Activated naive CD8-positive, alpha-beta T cell treated with anti-CD3 and anti-CD28 coated beads, Interleukin-2, amount 10 ng/mL, durations not matched to agents 7 days and 5 days (primary cell): ENCODE results near the gene CHAT. TPM values are rescaled to one million over a fixed set of nuclear protein-coding genes. Genes with fewer than 3 reads are reported as not detected.

Source experiments
- ATAC-seq: fragments of 150-1000 bp; cut with Tn5 transposase; one replicate; pipeline ENCODE4 v1.10.0; 2021; ENCODE audit warnings: low read depth, moderate library complexity
- POLR2A ChIA-PET: fragments of 350-600 bp; sonication (Branson Sonifier 250); formaldehyde crosslinking; loops from one replicate; lab custom pipeline; 2021; ENCODE audit warnings: antibody characterized with exemption; lab: Charles Lee
- DNase-seq: peaks from one replicate; pipeline ENCODE4 v3.0.0; 2021
- H3K27ac Mint-ChIP-seq: one replicate; pipeline ENCODE4 v1.8.0; 2022; ENCODE audit warnings: mild to moderate bottlenecking, mixed read lengths
- H3K27me3 Mint-ChIP-seq: one replicate; pipeline ENCODE4 v1.8.0; 2022; ENCODE audit warnings: mild to moderate bottlenecking, moderate library complexity, mixed read lengths
- H3K36me3 Mint-ChIP-seq: one replicate; pipeline ENCODE4 v1.8.0; 2021; ENCODE audit warnings: mild to moderate bottlenecking, mixed read lengths
- H3K4me1 Mint-ChIP-seq: one replicate; pipeline ENCODE4 v1.8.0; 2021; ENCODE audit warnings: mixed read lengths
- H3K4me3 Mint-ChIP-seq: one replicate; pipeline ENCODE4 v1.8.0; 2022; ENCODE audit warnings: mild to moderate bottlenecking, moderate library complexity, mixed read lengths
- H3K9me3 Mint-ChIP-seq: one replicate; pipeline ENCODE4 v1.8.0; 2021; ENCODE audit warnings: mixed read lengths
- total RNA-seq, 2 experiments: library from RNA; stranded (reverse); gene quantifications; one replicate each; pipeline ENCODE4 v1.2.3, GENCODE V29; 2021

Gene CHAT
- total RNA-seq, 2 experiments from 2014 or later = not detected

- POLR2A ChIA-PET = no interaction called here
- no peak for DNase-seq
- Mint-ChIP-seq H3K36me3 (no peaks in the 10 kb centered on the region), H3K9me3 (peaks cover 1% of the 10 kb centered on the region), H3K4me1 (no peaks in the 10 kb centered on the region), H3K4me3 (no peak overlapping the region), H3K27ac (no peak overlapping the region), H3K27me3 (peaks cover 62% of the 10 kb centered on the region)
- ATAC-seq = no peak
Measured at GRCh38 chr10:49689882-49690510, 76.2 kb downstream of the CHAT start.

- no peak overlapping the region for H3K27ac Mint-ChIP-seq
- DNase-seq (no peak), ATAC-seq (no peak)
- H3K36me3 Mint-ChIP-seq = no peaks in the 10 kb centered on the region
- no peak overlapping the region for H3K4me3 Mint-ChIP-seq
- peaks cover 1% of the 10 kb centered on the region for H3K9me3 Mint-ChIP-seq
- H3K27me3 Mint-ChIP-seq = peaks cover 60% of the 10 kb centered on the region
- POLR2A ChIA-PET = no interaction called here
- no peaks in the 10 kb centered on the region for H3K4me1 Mint-ChIP-seq
Measured at GRCh38 chr10:49690698-49691356, 77.0 kb downstream of the CHAT start.

- H3K36me3 Mint-ChIP-seq = no peaks in the 10 kb centered on the region
- no peak overlapping the region for H3K27ac Mint-ChIP-seq
- H3K4me3 Mint-ChIP-seq = no peak overlapping the region
- POLR2A ChIA-PET = no interaction called here
- no peak for DNase-seq
- no peak for ATAC-seq
- peaks cover 1% of the 10 kb centered on the region for H3K9me3 Mint-ChIP-seq
- peaks cover 60% of the 10 kb centered on the region for H3K27me3 Mint-ChIP-seq
- H3K4me1 Mint-ChIP-seq = no peaks in the 10 kb centered on the region
Measured at GRCh38 chr10:49691588-49691987, 77.8 kb downstream of the CHAT start.

- no peak overlapping the region for H3K4me3 Mint-ChIP-seq
- ATAC-seq = no peak
- POLR2A ChIA-PET = no interaction called here
- no peak for DNase-seq
- peaks cover 1% of the 10 kb centered on the region for H3K9me3 Mint-ChIP-seq
- no peaks in the 10 kb centered on the region for H3K4me1 Mint-ChIP-seq
- peaks cover 44% of the 10 kb centered on the region for H3K27me3 Mint-ChIP-seq
- no peaks in the 10 kb centered on the region for H3K36me3 Mint-ChIP-seq
- H3K27ac Mint-ChIP-seq = no peak overlapping the region
Measured at GRCh38 chr10:49694466-49694865, 80.6 kb downstream of the CHAT start.

GRCh38 chr10:49696311-49696710, 82.5 kb downstream of the CHAT start:
- no peaks in the 10 kb centered on the region for H3K4me1 Mint-ChIP-seq
- H3K9me3 Mint-ChIP-seq = no peaks in the 10 kb centered on the region
- DNase-seq = no peak
- no peak overlapping the region for H3K27ac Mint-ChIP-seq
- ATAC-seq = no peak
- peaks cover 26% of the 10 kb centered on the region for H3K27me3 Mint-ChIP-seq
- POLR2A ChIA-PET = no interaction called here
- no peak overlapping the region for H3K4me3 Mint-ChIP-seq
- no peaks in the 10 kb centered on the region for H3K36me3 Mint-ChIP-seq

- Mint-ChIP-seq H3K9me3 (no peaks in the 10 kb centered on the region), H3K27ac (no peak overlapping the region), H3K36me3 (no peaks in the 10 kb centered on the region), H3K4me3 (no peak overlapping the region), H3K4me1 (no peaks in the 10 kb centered on the region), H3K27me3 (peaks cover 10% of the 10 kb centered on the region)
- DNase-seq = no peak
- no peak for ATAC-seq
- POLR2A ChIA-PET = no interaction called here
Measured at GRCh38 chr10:49698679-49699078, 84.8 kb downstream of the CHAT start.

GRCh38 chr10:49700211-49700610, 86.4 kb downstream of the CHAT start:
- H3K27me3 Mint-ChIP-seq = peaks cover 10% of the 10 kb centered on the region
- H3K27ac Mint-ChIP-seq = no peak overlapping the region
- no peak for DNase-seq
- H3K4me1 Mint-ChIP-seq = no peaks in the 10 kb centered on the region
- H3K9me3 Mint-ChIP-seq = peaks cover 2% of the 10 kb centered on the region
- H3K36me3 Mint-ChIP-seq = no peaks in the 10 kb centered on the region
- H3K4me3 Mint-ChIP-seq = no peak overlapping the region
- ATAC-seq = no peak
- POLR2A ChIA-PET = no interaction called here

- Mint-ChIP-seq H3K27me3 (peaks cover 11% of the 10 kb centered on the region), H3K4me3 (no peak overlapping the region), H3K27ac (no peak overlapping the region), H3K4me1 (no peaks in the 10 kb centered on the region), H3K36me3 (no peaks in the 10 kb centered on the region), H3K9me3 (peaks cover 4% of the 10 kb centered on the region)
- no peak for DNase-seq
- POLR2A ChIA-PET = no interaction called here
- ATAC-seq = no peak
Measured at GRCh38 chr10:49700997-49701396, 87.2 kb downstream of the CHAT start.

- Mint-ChIP-seq H3K36me3 (no peaks in the 10 kb centered on the region), H3K4me1 (no peaks in the 10 kb centered on the region), H3K4me3 (no peak overlapping the region), H3K9me3 (peaks cover 4% of the 10 kb centered on the region), H3K27me3 (peaks cover 10% of the 10 kb centered on the region), H3K27ac (no peak overlapping the region)
- ATAC-seq (no peak), DNase-seq (no peak)
- POLR2A ChIA-PET = no interaction called here
Measured at GRCh38 chr10:49707585-49707984, 93.7 kb downstream of the CHAT start.

GRCh38 chr10:49709934-49710333, 96.1 kb downstream of the CHAT start:
- ATAC-seq (no peak), DNase-seq (no peak)
- Mint-ChIP-seq H3K27me3 (peaks cover 9% of the 10 kb centered on the region), H3K9me3 (peaks cover 5% of the 10 kb centered on the region), H3K36me3 (no peaks in the 10 kb centered on the region), H3K27ac (no peak overlapping the region), H3K4me3 (no peak overlapping the region), H3K4me1 (no peaks in the 10 kb centered on the region)
- POLR2A ChIA-PET = no interaction called here

- DNase-seq = no peak
- H3K4me1 Mint-ChIP-seq = no peaks in the 10 kb centered on the region
- H3K36me3 Mint-ChIP-seq = no peaks in the 10 kb centered on the region
- ATAC-seq = no peak
- peaks cover 5% of the 10 kb centered on the region for H3K27me3 Mint-ChIP-seq
- peaks cover 2% of the 10 kb centered on the region for H3K9me3 Mint-ChIP-seq
- H3K4me3 Mint-ChIP-seq = no peak overlapping the region
- H3K27ac Mint-ChIP-seq = no peak overlapping the region
- POLR2A ChIA-PET = no interaction called here
Measured at GRCh38 chr10:49710966-49711365, 97.1 kb downstream of the CHAT start.

GRCh38 chr10:49711481-49711880, 97.6 kb downstream of the CHAT start:
- POLR2A ChIA-PET = no interaction called here
- Mint-ChIP-seq H3K27me3 (peaks cover 5% of the 10 kb centered on the region), H3K36me3 (no peaks in the 10 kb centered on the region), H3K4me1 (no peaks in the 10 kb centered on the region), H3K27ac (no peak overlapping the region), H3K9me3 (peaks cover 2% of the 10 kb centered on the region), H3K4me3 (no peak overlapping the region)
- DNase-seq (no peak), ATAC-seq (no peak)

- no peaks in the 10 kb centered on the region for H3K4me1 Mint-ChIP-seq
Measured at GRCh38 chr10:49713266-49713665, 99.4 kb downstream of the CHAT start.

More at GRCh38 chr10:49713266-49713665, 99.4 kb downstream of the CHAT start:
- no peaks in the 10 kb centered on the region for H3K36me3 Mint-ChIP-seq
- H3K27me3 Mint-ChIP-seq = peaks cover 7% of the 10 kb centered on the region
- H3K4me3 Mint-ChIP-seq = no peak overlapping the region
- no peak overlapping the region for H3K27ac Mint-ChIP-seq
- peaks cover 3% of the 10 kb centered on the region for H3K9me3 Mint-ChIP-seq
- ATAC-seq (no peak), DNase-seq (no peak)
- POLR2A ChIA-PET = no interaction called here
